ENCODE measurements around the gene ACO2. TPM values are rescaled to one million over a fixed set of nuclear protein-coding genes. Genes with fewer than 3 reads are reported as not detected.
A peak's percentile ranks its signal among the peaks of the same experiment; 100 is the strongest.

Gene ACO2
- total RNA-seq, 6 donors from 2014 or later: 51.3 to 102 (median 83.4) TPM

DNA sequence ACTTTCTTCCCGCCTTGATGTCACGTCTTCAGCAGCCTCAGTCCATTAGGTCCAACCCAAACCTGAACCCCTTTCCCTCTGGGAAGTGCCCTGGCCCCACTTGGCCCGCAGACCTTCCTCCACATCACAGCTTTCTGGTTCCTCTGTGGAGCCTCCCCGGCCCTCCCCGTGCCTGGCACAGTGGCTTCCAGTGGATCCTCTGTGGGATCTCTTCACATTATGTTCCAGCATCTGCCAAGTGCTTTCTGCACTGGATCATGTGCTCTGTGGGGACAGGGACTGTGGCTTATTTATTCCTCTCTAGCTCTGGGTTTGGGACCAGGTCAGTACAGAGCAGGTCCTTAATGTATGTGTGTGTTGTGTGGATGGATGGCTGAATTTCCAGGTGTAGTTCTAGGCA, 44.5 kb downstream of the ACO2 start:
- Histone ChIP-seq H3K36me3 (peaks cover 3 to 93% (median 74%) of the 10 kb centered on the region in 4 donors), H3K27ac (no peak overlapping the region), H3K27me3 (no peaks in the 10 kb centered on the region), H3K9me3 (no peaks in the 10 kb centered on the region), H3K4me3 (no peak overlapping the region), H3K4me1 (peaks cover 0 to 8% (median 5%) of the 10 kb centered on the region in 4 donors)
- TF ChIP-seq POLR2AphosphoS5 (IDR thresholded peaks at IDR 0.05): no peak
- no peak for TF ChIP-seq EP300 (IDR thresholded peaks at IDR 0.05)
- no peak for TF ChIP-seq POLR2A (IDR thresholded peaks at IDR 0.05)
- TF ChIP-seq, protein P1, sequence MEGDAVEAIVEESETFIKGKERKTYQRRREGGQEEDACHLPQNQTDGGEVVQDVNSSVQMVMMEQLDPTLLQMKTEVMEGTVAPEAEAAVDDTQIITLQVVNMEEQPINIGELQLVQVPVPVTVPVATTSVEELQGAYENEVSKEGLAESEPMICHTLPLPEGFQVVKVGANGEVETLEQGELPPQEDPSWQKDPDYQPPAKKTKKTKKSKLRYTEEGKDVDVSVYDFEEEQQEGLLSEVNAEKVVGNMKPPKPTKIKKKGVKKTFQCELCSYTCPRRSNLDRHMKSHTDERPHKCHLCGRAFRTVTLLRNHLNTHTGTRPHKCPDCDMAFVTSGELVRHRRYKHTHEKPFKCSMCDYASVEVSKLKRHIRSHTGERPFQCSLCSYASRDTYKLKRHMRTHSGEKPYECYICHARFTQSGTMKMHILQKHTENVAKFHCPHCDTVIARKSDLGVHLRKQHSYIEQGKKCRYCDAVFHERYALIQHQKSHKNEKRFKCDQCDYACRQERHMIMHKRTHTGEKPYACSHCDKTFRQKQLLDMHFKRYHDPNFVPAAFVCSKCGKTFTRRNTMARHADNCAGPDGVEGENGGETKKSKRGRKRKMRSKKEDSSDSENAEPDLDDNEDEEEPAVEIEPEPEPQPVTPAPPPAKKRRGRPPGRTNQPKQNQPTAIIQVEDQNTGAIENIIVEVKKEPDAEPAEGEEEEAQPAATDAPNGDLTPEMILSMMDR (IDR thresholded peaks at IDR 0.05): no peak
- ATAC-seq (ENCODE audit: low FRiP score in 2 of 2): no peak
- DNase-seq: no peak
- WGBS, 2 donors: 94% methylated on average over 5 of the region's 5 CpGs

DNA sequence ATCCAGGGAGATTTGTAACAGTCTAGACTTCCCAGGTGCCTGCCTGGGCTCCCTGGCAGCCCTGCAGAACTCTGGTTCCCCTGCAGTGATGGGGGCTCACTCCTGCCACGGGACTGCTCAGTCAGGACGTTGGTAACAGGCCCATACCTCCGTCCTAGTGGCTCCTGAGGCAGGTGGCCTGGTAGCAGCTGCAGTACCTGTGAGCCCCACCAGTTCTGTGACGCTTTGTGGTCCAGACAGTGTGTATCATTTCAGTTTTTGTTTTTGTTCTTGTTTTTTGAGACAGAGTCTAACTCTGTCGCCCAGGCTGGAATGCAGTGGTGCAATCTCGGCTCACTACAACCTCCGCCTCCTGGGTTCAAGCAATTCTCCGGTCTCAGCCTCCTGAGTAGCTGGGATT, 47.5 kb downstream of the ACO2 start:
- Histone ChIP-seq H3K4me1 (peaks cover 0 to 8% (median 5%) of the 10 kb centered on the region in 4 donors), H3K27ac (no peak overlapping the region), H3K27me3 (no peaks in the 10 kb centered on the region), H3K4me3 (no peak overlapping the region), H3K9me3 (no peaks in the 10 kb centered on the region), H3K36me3 (peaks cover 3 to 82% (median 64%) of the 10 kb centered on the region in 4 donors)
- ATAC-seq (ENCODE audit: low FRiP score in 2 of 2) (no peak), DNase-seq (no peak)
- TF ChIP-seq EP300 (IDR thresholded peaks at IDR 0.05) (no peak), POLR2A (IDR thresholded peaks at IDR 0.05) (no peak), POLR2AphosphoS5 (IDR thresholded peaks at IDR 0.05) (no peak)
- TF ChIP-seq, protein P1 (IDR thresholded peaks at IDR 0.05): no peak
- WGBS, 2 donors: 95 to 96% methylated on average over 7 to 8 of the region's 8 CpGs

DNA sequence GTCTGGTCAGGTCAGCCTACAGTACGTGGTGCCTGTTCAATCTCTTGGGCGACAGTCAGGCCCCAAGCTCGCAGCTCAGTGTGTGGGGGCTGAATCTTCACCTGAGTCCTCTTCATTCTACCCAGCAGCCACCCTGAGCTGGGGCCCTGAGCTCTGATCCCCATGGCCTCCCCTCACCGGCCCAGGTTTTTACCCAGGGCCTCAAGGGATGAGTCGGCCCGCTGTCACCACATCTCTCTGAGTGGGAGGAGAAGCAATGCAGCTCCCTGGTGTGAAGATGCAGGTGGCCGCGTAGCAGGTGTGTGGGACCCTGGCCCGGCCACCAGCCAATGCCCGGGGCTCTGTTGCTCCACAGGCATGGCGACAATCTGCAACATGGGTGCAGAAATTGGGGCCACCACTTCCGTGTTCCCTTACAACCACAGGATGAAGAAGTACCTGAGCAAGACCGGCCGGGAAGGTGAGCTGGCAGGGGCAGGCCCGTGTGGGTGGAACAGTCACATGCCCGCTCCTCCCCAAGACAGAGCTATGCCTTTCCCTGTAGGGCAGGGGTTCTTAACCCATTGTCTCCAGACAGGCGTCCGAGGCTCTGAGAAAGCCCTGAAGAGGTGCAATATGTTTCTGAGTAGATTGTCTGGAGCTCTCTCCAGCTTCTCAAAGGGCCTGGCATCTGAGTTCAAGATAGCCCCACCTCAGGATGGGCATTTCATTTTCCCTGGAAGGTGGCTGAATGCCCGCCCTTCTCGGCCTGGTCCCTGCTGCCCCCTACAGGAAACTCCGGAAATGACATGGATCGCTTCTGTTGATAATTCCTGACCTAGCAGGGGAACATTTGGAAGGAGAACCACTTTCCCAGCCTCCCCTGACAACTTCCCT, 48.5 kb downstream of the ACO2 start:
- 67 to 80% methylated on average over 2 to 22 of the region's 22 CpGs for WGBS, 2 donors
- H3K36me3 ChIP-seq: peaks cover 2 to 73% (median 56%) of the 10 kb centered on the region in 4 donors

DNA sequence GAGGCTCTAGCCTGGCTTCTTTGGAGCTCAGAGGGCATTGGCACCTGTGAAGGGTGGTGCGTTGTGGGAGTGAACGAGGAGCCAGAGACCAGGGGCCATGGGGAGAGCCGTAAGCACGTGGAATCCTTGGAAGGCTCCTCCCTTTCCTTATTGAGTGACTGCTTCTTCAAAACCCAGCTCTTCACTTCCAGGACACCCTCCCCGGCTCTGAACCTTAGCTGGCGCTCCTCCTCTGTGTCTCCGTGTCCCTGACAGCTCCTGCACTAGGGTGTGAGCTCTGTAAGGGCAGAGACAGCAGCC, 49.1 kb downstream of the ACO2 start:
- Histone ChIP-seq H3K27me3 (no peaks in the 10 kb centered on the region), H3K4me3 (no peak overlapping the region), H3K4me1 (peaks cover 0 to 12% (median 6%) of the 10 kb centered on the region in 4 donors), H3K36me3 (peaks cover 0 to 67% (median 52%) of the 10 kb centered on the region in 4 donors), H3K27ac (peak overlapping the region in 1 of 4 donors; percentile 23), H3K9me3 (no peaks in the 10 kb centered on the region)
- DNase-seq (no peak), ATAC-seq (ENCODE audit: low FRiP score in 2 of 2) (no peak)
- WGBS, 2 donors: 79 to 85% methylated on average over 3 to 7 of the region's 7 CpGs
- peak in 1 of 2 donors; percentile 1 for TF ChIP-seq POLR2AphosphoS5 (IDR thresholded peaks at IDR 0.05)
- TF ChIP-seq EP300 (IDR thresholded peaks at IDR 0.05): no peak

More for the DNA sequence above, 48.5 kb downstream of the ACO2 start:
- Histone ChIP-seq H3K4me1 (peaks cover 0 to 8% (median 5%) of the 10 kb centered on the region in 4 donors), H3K27me3 (no peaks in the 10 kb centered on the region), H3K9me3 (no peaks in the 10 kb centered on the region), H3K27ac (peak overlapping the region in 1 of 4 donors; percentile 23), H3K4me3 (no peak overlapping the region)
- no peak for TF ChIP-seq EP300 (IDR thresholded peaks at IDR 0.05)
- TF ChIP-seq, protein P1 (IDR thresholded peaks at IDR 0.05): peak; percentile 63 to 86 (median 84)
- peak in 1 of 2 donors; percentile 6 for TF ChIP-seq POLR2AphosphoS5 (IDR thresholded peaks at IDR 0.05)
- no peak for TF ChIP-seq POLR2A (IDR thresholded peaks at IDR 0.05)
- DNase-seq (peak in 1 of 2 donors; percentile 57), ATAC-seq (ENCODE audit: low FRiP score in 2 of 2) (peak; percentile 73 to 78)

DNA sequence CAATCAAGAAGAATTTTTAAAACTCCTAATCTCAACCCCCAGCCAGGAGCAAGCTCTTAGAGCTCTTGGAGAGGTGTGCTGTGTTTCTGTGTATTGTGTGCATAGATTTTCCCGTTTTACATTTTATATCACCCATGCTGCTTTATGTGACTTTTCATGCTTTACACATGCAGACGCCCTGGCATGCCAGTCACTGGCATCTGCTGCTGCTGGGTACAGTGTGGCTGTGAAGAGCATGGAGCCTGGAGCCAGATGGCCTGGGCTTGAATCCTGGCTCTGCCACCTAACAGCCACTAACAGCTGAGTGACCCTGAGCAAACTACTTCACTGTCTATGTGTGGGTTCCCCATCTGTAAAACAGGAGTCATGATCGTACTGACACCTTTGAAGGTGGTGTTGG, 52.2 kb downstream of the ACO2 start:
- peaks cover 10 to 37% (median 31%) of the 10 kb centered on the region in 4 donors for H3K4me1 ChIP-seq
- H3K4me3 ChIP-seq: no peak overlapping the region
- ATAC-seq (ENCODE audit: low FRiP score in 2 of 2): no peak
- TF ChIP-seq POLR2A (IDR thresholded peaks at IDR 0.05) (no peak), EP300 (IDR thresholded peaks at IDR 0.05) (no peak), POLR2AphosphoS5 (IDR thresholded peaks at IDR 0.05) (no peak)
- TF ChIP-seq, protein P1 (IDR thresholded peaks at IDR 0.05): no peak
- H3K36me3 ChIP-seq: peaks cover 3 to 60% (median 42%) of the 10 kb centered on the region in 4 donors
- no peak overlapping the region for H3K27ac ChIP-seq
- no peak for DNase-seq
- 79 to 95% methylated on average over 3 of the region's 3 CpGs for WGBS, 2 donors
- no peaks in the 10 kb centered on the region for H3K27me3 ChIP-seq
- no peaks in the 10 kb centered on the region for H3K9me3 ChIP-seq

Data from upper lobe of left lung (tissue), 6 donors.